PFSK-1 (cell line): ENCODE measurements around the gene MTMR11.

ENCODE experiments used
- FOXP2 ChIP-seq: optimal IDR thresholded peaks from 2 replicates; pipeline ENCODE3; 2011; ENCODE audit warnings: borderline replicate concordance, control low read depth, inconsistent platforms; ENCODE audit not compliant: insufficient read depth; ENCODE audit errors: extremely low read length, extremely low read depth
- POLR2AphosphoS5 ChIP-seq: IDR thresholded peaks from 2 replicates; pipeline ENCODE4 v1.6.1; 2012; ENCODE audit warnings: low read depth, mild to moderate bottlenecking, control low read depth, low read length, moderate library complexity
- SIN3A ChIP-seq: IDR thresholded peaks from 2 replicates; pipeline ENCODE4 v1.6.1; 2012; ENCODE audit warnings: mild to moderate bottlenecking, low read length, moderate library complexity, borderline replicate concordance; ENCODE audit not compliant: insufficient read depth
- TAF1 ChIP-seq: IDR thresholded peaks from 2 replicates; pipeline ENCODE4 v1.6.1; 2012; ENCODE audit warnings: low read length, control low read depth, borderline replicate concordance; ENCODE audit not compliant: insufficient read depth
- TF ChIP-seq, protein P1 (sequence below), 2 experiments: IDR thresholded peaks; 2 replicates each; pipeline versions ENCODE4 v1.6.1 to v1.8.0; 2011 to 2012; ENCODE audit warnings: low read depth in 2 of 2, low read length in 2 of 2, control low read depth in 1 of 2, inconsistent platforms in 1 of 2, mild to moderate bottlenecking in 1 of 2, moderate library complexity in 1 of 2; ENCODE audit not compliant: insufficient read depth in 1 of 2

Gene MTMR11

DNA sequence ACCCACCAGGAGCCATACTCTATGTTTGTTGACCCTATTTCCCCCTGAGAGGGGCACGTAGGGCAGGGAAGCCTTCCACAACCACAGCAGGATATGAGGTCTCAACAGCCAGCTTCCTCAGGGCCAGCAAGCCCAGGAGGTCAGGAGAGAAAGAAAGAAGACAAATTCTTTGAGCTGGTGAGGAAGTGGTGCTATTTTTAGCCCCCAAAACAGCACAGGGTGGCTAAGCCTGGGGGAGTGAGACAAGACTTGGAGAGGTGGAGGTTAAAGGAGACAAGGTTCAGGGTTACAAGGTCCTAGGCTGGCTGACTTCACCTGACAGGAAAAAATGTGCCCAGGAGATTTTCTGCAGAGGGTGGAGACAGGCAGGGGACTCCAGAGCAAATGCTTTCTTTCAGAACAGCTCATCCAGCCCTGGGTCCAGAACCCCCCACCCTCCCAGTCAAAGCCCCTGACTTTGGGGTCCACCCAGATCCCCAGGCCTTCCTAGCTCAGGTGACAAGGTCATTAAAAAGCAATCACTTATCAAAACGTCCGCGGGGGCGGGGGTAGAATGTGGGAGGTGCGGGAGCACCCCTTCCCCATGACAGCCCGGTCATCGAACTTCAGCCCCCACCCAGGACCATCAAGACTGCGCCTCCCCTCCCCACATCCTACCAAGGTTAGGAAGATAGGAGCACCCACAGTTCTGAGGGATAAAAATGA is 20.3 kb downstream of the MTMR11 start:
- TF ChIP-seq POLR2AphosphoS5 (no peak), SIN3A (no peak), FOXP2 (no peak), TAF1 (no peak)
- TF ChIP-seq, protein P1, sequence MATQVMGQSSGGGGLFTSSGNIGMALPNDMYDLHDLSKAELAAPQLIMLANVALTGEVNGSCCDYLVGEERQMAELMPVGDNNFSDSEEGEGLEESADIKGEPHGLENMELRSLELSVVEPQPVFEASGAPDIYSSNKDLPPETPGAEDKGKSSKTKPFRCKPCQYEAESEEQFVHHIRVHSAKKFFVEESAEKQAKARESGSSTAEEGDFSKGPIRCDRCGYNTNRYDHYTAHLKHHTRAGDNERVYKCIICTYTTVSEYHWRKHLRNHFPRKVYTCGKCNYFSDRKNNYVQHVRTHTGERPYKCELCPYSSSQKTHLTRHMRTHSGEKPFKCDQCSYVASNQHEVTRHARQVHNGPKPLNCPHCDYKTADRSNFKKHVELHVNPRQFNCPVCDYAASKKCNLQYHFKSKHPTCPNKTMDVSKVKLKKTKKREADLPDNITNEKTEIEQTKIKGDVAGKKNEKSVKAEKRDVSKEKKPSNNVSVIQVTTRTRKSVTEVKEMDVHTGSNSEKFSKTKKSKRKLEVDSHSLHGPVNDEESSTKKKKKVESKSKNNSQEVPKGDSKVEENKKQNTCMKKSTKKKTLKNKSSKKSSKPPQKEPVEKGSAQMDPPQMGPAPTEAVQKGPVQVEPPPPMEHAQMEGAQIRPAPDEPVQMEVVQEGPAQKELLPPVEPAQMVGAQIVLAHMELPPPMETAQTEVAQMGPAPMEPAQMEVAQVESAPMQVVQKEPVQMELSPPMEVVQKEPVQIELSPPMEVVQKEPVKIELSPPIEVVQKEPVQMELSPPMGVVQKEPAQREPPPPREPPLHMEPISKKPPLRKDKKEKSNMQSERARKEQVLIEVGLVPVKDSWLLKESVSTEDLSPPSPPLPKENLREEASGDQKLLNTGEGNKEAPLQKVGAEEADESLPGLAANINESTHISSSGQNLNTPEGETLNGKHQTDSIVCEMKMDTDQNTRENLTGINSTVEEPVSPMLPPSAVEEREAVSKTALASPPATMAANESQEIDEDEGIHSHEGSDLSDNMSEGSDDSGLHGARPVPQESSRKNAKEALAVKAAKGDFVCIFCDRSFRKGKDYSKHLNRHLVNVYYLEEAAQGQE (IDR thresholded peaks at IDR 0.05; ENCODE audit: insufficient read depth in 1 of 2, low read depth in 2 of 2, low read length in 2 of 2): no peak

DNA sequence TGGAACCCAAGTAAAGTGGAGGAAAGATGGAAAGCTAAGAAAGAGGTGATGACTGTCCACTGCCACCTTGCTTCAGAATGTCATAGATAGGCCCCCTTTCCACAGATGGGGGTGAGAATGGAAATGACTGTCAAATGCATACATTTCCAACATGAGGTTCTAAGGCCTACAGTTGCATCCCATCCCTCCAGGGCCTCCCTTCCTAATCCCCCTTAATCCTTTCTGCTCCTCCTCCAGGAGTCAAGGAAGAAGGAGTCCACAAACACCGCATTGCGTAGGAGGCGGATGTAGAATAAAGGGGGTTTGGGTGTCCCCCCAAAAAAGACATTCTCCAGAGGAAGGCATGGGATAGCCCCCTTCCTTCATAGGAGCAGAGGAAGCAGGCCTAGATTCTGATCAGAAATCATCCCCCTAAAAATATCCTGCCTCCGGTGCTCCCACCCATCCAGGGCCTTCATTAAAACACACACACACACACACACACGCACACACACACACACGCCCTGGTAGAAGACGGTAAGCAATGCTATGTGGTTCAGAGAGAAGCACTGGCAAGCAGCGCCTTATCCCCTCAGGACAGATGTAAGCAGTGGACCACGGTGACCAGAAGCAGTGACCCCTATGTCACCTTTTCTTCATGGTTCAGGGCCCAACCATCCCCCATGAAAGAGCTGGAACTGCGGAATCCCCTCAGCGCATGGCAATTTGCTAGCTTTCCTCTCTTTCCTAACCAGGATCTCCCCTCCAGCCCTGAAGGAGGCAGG is 21.1 kb downstream of the MTMR11 start:
- TF ChIP-seq POLR2AphosphoS5: no peak
- TF ChIP-seq SIN3A: no peak
- TF ChIP-seq, protein P1 (IDR thresholded peaks at IDR 0.05; ENCODE audit: insufficient read depth in 1 of 2, low read depth in 2 of 2, low read length in 2 of 2): no peak
- no peak for TF ChIP-seq FOXP2
- TF ChIP-seq TAF1: no peak

DNA sequence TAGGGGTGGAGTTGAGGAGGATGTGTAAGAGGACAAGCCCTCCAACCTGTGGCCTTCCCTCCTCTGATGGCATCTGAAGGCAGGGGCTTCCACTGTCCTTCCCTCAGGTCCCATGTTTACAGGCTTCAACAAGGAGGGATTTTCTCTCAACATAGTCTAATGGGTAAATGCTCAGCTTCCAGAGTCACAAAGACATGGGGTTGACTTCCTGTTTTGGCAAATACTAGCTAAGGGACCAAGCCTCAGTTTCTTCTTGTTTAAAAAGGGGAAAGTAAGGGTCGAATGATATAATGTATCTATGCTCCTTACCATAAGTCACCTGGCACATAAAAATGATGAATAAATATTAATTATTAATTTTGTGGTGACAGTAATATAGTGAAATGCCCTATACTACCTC is 22.1 kb downstream of the MTMR11 start:
- no peak for TF ChIP-seq POLR2AphosphoS5
- no peak for TF ChIP-seq SIN3A
- TF ChIP-seq, protein P1 (IDR thresholded peaks at IDR 0.05; ENCODE audit: insufficient read depth in 1 of 2, low read depth in 2 of 2, low read length in 2 of 2): no peak
- no peak for TF ChIP-seq TAF1
- TF ChIP-seq FOXP2: no peak

DNA sequence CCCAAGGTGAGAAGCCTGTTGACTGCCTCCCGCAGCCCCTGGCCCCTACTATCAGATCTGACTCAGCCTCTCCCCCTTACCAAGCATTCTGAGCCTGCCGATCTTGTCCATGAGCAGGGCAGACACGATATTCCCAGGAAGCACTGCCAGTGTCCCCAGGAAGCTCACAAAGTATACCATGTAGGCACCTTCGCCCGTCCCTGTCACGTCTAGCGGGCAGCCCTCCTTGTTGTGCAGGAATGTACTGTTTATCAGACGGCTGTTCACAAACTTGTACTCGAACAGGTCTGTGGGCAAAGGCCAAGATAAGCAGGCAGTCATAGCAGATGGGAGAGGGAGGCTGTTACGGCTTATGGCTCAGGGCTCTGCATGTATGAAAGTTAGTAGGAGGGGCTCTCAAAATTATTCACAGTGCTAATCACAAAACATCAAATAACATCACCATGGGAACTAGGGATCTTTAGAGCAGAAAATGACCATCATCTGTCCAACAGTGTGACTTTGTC is 30.1 kb downstream of the MTMR11 start:
- TF ChIP-seq SIN3A: no peak
- no peak for TF ChIP-seq POLR2AphosphoS5
- TF ChIP-seq FOXP2: no peak
- TF ChIP-seq, protein P1 (IDR thresholded peaks at IDR 0.05; ENCODE audit: insufficient read depth in 1 of 2, low read depth in 2 of 2, low read length in 2 of 2): no peak
- TF ChIP-seq TAF1: no peak
